CD4-positive, alpha-beta T cell (primary cell): ENCODE results near the gene ZNF628. TPM values are rescaled to one million over a fixed set of nuclear protein-coding genes. Genes with fewer than 3 reads are reported as not detected.
"Not testable (repeated sequence)": the region's sequence is repeated elsewhere in the genome, so short reads cannot be mapped to it uniquely, and the experiment has no call there.

Source experiments
- ATAC-seq: fragments of 200-7000 bp; cut with Tn5 transposase; one replicate; pipeline ENCODE4 v1.10.0; 2022; ENCODE audit warnings: mild to moderate bottlenecking; ENCODE audit not compliant: poor library complexity
- CTCF ChIA-PET: fragments of 350-600 bp; sonication (Branson Sonifier 250); formaldehyde crosslinking; loops from one replicate; lab custom pipeline; 2021; ENCODE audit warnings: antibody characterized with exemption, inconsistent platforms; lab: Charles Lee
- POLR2A ChIA-PET: fragments of 350-600 bp; sonication (Branson Sonifier 250); formaldehyde crosslinking; loops from one replicate; lab custom pipeline; 2021; ENCODE audit warnings: antibody characterized with exemption, inconsistent platforms; lab: Charles Lee
- DNase-seq, 14 experiments: peaks; one replicate each; pipeline ENCODE4 v3.0.0-alpha.2; 2013 to 2020; ENCODE audit warnings: mixed read lengths in 2 of 14
- H3K27ac ChIP-seq, 2 donors: one replicate each; pipeline versions ENCODE4 v1.5.1 to v1.7.0; 2013; ENCODE audit warnings: low read length in 2 of 2, low read depth in 1 of 2, mild to moderate bottlenecking in 1 of 2
- H3K27me3 ChIP-seq, 2 experiments: 1 replicate in 1 of 2; 2 replicates in 1 of 2; pipeline versions ENCODE4 v1.6.1 to v1.7.0; 2013; ENCODE audit warnings: low read length in 2 of 2, control low read depth in 1 of 2, mild to moderate bottlenecking in 1 of 2, moderate library complexity in 1 of 2; ENCODE audit not compliant: insufficient read depth in 2 of 2, control insufficient read depth in 1 of 2
- H3K36me3 ChIP-seq: one replicate; pipeline ENCODE4 v1.6.1; 2013; ENCODE audit warnings: low read length, control low read depth; ENCODE audit not compliant: insufficient read depth
- H3K4me1 ChIP-seq: one replicate; pipeline ENCODE4 v1.6.1; 2013; ENCODE audit warnings: low read length, control low read depth; ENCODE audit not compliant: insufficient read depth
- H3K4me3 ChIP-seq: one replicate; pipeline ENCODE4 v1.5.1; 2013; ENCODE audit warnings: mild to moderate bottlenecking, low read length, moderate library complexity
- H3K9me3 ChIP-seq, 2 experiments: 1 replicate in 1 of 2; 2 replicates in 1 of 2; pipeline versions ENCODE4 v1.6.1 to v1.7.0; 2013; ENCODE audit warnings: low read length in 2 of 2, mild to moderate bottlenecking in 2 of 2, control low read depth in 1 of 2, moderate library complexity in 1 of 2; ENCODE audit not compliant: control insufficient read depth in 1 of 2, insufficient read depth in 1 of 2
- H3K27ac Mint-ChIP-seq: one replicate; pipeline ENCODE4 v1.8.0; 2020; ENCODE audit warnings: mixed read lengths
- H3K27me3 Mint-ChIP-seq: one replicate; pipeline ENCODE4 v1.8.0; 2021; ENCODE audit warnings: mixed read lengths
- H3K36me3 Mint-ChIP-seq: one replicate; pipeline ENCODE4 v1.8.0; 2021; ENCODE audit warnings: low read depth, mixed read lengths
- H3K4me1 Mint-ChIP-seq: one replicate; pipeline ENCODE4 v1.8.0; 2021; ENCODE audit warnings: low read depth, mixed read lengths
- H3K4me3 Mint-ChIP-seq: one replicate; pipeline ENCODE4 v1.8.0; 2020; ENCODE audit warnings: mild to moderate bottlenecking, mixed read lengths
- H3K9me3 Mint-ChIP-seq: one replicate; pipeline ENCODE4 v1.8.0; 2020; ENCODE audit warnings: mixed read lengths
- intact Hi-C, 2 experiments: fragments of 100-400 bp; cut with DNase I in 1 of 2; cut with micrococcal nuclease in 1 of 2; formaldehyde crosslinking; loops; one replicate each; pipeline versions ENCODE4 v1.15.1 to v1.9.0; 2023 to 2025; cut with DNase I, micrococcal nuclease
- total RNA-seq, 174 experiments: library from RNA in 2 of 174; stranded (reverse) in 2 of 174; gene quantifications; one replicate each; pipeline ENCODE4 v1.2.3 and lab custom pipeline; 2021 to 2026
- TF ChIP-seq, protein P1 (sequence below): fragments of 200-600 bp; IDR thresholded peaks from one replicate; pipeline ENCODE4 v1.8.0; 2022; ENCODE audit warnings: antibody characterized with exemption, mild to moderate bottlenecking

ZNF628 gene
- total RNA-seq, 2 experiments from 2014 or later: 26.6 to 27.2 TPM

DNA sequence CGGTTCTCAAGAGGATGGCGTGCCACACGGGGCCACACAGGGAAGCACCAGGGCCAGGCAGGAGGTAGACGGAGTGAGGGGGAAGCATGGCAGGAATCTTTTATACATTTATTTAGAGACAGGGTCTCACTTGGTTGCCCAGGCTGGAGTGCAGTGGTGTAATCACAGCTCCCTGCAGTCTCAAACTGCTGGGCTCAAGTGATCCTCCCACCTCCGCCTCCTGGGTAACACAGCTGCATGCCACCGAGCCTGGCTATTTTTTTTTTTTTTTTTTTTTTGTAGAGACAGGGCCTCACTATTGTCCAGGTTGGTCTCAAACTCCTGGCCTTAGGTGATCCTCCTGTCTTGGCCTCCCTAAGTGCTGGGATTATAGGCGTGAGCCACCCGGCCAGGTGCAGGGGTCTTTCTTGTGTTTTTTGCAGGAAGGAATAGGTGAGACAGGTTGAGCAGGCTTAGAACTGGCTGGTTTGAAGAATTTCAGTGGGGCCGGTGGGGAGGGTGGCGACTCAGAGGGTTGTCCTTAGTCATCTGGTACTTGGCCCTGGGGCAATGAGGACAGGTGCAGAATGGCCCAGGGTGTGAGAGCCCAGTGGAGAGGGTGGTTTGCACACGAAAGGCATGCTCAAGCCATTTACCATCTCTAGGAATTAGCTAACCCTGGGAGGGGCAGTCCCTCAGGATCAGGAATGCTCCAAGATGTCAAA lies 19.4 kb downstream of the ZNF628 start:
- H3K4me1 ChIP-seq: peaks cover 5% of the 10 kb centered on the region
- no peak overlapping the region for H3K4me3 ChIP-seq
- no peaks in the 10 kb centered on the region for H3K9me3 Mint-ChIP-seq
- CTCF ChIA-PET: no interaction called here
- TF ChIP-seq, protein P1, sequence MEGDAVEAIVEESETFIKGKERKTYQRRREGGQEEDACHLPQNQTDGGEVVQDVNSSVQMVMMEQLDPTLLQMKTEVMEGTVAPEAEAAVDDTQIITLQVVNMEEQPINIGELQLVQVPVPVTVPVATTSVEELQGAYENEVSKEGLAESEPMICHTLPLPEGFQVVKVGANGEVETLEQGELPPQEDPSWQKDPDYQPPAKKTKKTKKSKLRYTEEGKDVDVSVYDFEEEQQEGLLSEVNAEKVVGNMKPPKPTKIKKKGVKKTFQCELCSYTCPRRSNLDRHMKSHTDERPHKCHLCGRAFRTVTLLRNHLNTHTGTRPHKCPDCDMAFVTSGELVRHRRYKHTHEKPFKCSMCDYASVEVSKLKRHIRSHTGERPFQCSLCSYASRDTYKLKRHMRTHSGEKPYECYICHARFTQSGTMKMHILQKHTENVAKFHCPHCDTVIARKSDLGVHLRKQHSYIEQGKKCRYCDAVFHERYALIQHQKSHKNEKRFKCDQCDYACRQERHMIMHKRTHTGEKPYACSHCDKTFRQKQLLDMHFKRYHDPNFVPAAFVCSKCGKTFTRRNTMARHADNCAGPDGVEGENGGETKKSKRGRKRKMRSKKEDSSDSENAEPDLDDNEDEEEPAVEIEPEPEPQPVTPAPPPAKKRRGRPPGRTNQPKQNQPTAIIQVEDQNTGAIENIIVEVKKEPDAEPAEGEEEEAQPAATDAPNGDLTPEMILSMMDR: no peak
- no peaks in the 10 kb centered on the region for H3K9me3 ChIP-seq
- no peak overlapping the region for H3K27ac ChIP-seq
- no peak overlapping the region for H3K27ac Mint-ChIP-seq
- H3K27me3 ChIP-seq: peaks cover 0 to 5% of the 10 kb centered on the region in 2 experiments
- POLR2A ChIA-PET: no interaction called here
- no peaks in the 10 kb centered on the region for H3K36me3 ChIP-seq
- no peak overlapping the region for H3K4me3 Mint-ChIP-seq
- ATAC-seq (no peak), DNase-seq (no peak)
- no peaks in the 10 kb centered on the region for H3K27me3 Mint-ChIP-seq
- intact Hi-C loops: no loop called here
- no peaks in the 10 kb centered on the region for H3K4me1 Mint-ChIP-seq
- no peaks in the 10 kb centered on the region for H3K36me3 Mint-ChIP-seq

DNA sequence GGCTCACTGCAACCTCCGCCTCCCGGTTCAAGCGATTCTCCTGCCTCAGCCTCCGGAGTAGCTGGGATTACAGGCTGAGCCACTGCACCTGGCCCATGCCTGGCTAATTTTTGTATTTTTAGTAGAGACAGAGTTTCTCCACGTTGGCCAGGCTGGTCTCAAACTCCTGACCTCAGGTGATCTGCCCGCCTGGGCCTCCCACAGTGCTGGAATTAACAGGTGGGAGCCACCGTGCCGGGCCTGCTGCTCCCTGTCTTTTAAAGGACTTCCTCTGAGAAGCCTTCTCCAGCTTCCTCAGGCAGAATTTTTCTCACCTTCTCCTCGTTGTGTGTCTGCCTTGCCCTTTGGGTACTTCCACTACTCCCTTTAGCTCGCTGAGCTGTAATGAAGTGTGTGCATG lies 20.4 kb downstream of the ZNF628 start:
- CTCF ChIA-PET, H3K4me1 Mint-ChIP-seq: not testable (repeated sequence)

DNA sequence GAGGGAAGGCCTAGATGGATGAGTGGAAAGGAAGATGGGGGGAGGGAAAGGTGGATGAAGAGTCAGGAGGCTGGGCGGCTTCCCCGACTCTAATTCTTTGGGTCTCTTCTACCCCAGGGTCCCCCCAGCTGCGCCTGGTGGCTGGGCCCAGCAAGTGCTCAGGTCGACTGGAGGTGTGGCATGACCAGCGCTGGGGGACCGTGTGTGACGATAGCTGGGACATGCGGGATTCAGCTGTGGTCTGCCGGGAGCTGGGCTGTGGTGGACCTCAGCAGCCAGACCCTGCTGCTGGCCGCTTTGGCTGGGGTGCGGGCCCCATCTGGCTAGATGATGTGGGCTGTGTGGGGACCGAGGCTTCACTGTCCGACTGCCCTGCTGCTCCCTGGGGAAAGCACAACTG lies 21.3 kb downstream of the ZNF628 start:
- no peaks in the 10 kb centered on the region for H3K9me3 ChIP-seq
- no peaks in the 10 kb centered on the region for H3K27me3 Mint-ChIP-seq
- no peaks in the 10 kb centered on the region for H3K36me3 Mint-ChIP-seq
- no peak overlapping the region for H3K27ac ChIP-seq
- no peaks in the 10 kb centered on the region for H3K9me3 Mint-ChIP-seq
- ChIA-PET CTCF (interaction anchor here (0.8 kb wide), 1 partner anchor 29 kb away, joined by 5 read pairs; no protein-coding TSS in a partner anchor), POLR2A (interaction anchor here (0.6 kb wide), 1 partner anchor 91 kb away, joined by 4 read pairs; no protein-coding TSS in a partner anchor)
- no peaks in the 10 kb centered on the region for H3K36me3 ChIP-seq
- ATAC-seq (no peak), DNase-seq (no peak)
- no peak overlapping the region for H3K27ac Mint-ChIP-seq
- H3K4me3 ChIP-seq: no peak overlapping the region
- H3K27me3 ChIP-seq: no peaks in the 10 kb centered on the region
- no peak overlapping the region for H3K4me3 Mint-ChIP-seq
- TF ChIP-seq, protein P1: no peak
- intact Hi-C loops: no loop called here
- no peaks in the 10 kb centered on the region for H3K4me1 Mint-ChIP-seq
- H3K4me1 ChIP-seq: peaks cover 5% of the 10 kb centered on the region

More for the DNA sequence above, 20.4 kb downstream of the ZNF628 start:
- H3K27me3 ChIP-seq, H3K9me3 Mint-ChIP-seq, H3K27ac Mint-ChIP-seq, H3K9me3 ChIP-seq, H3K4me1 ChIP-seq, H3K27ac ChIP-seq, POLR2A ChIA-PET, H3K4me3 ChIP-seq, H3K36me3 ChIP-seq, ATAC-seq, H3K36me3 Mint-ChIP-seq, DNase-seq, H3K4me3 Mint-ChIP-seq, intact Hi-C loops, H3K27me3 Mint-ChIP-seq: not testable (repeated sequence)
